Smooth muscle cell (in vitro differentiated cells): ENCODE measurements around the gene BBS2. TPM values are rescaled to one million over a fixed set of nuclear protein-coding genes. Genes with fewer than 3 reads are reported as not detected.

ENCODE experiments used
- DNase-seq: peaks from one replicate; lab custom pipeline; 2025; ENCODE audit not compliant: unreplicated experiment; lab: John Stamatoyannopoulos, UW
- H2AFZ ChIP-seq: fragments of 200-600 bp; sonication (generic); 2 replicates; pipeline ENCODE4 v1.6.0; 2016; ENCODE audit warnings: antibody characterized with exemption, low read depth, mild to moderate bottlenecking
- H3F3A ChIP-seq: fragments of 200-600 bp; sonication (generic); 2 replicates; pipeline ENCODE4 v1.6.0; 2017; ENCODE audit warnings: antibody characterized with exemption, low read depth
- H3K27ac ChIP-seq: fragments of 200-600 bp; sonication (generic); 2 replicates; pipeline ENCODE4 v1.5.1; 2016; ENCODE audit warnings: low read depth, mild to moderate bottlenecking
- H3K27me3 ChIP-seq: fragments of 200-600 bp; sonication (generic); 2 replicates; pipeline ENCODE4 v1.6.1; 2016; ENCODE audit warnings: low read depth, mild to moderate bottlenecking
- H3K36me3 ChIP-seq: fragments of 200-600 bp; sonication (generic); 2 replicates; pipeline ENCODE4 v1.5.1; 2016; ENCODE audit warnings: low read depth
- H3K4me1 ChIP-seq: fragments of 200-600 bp; sonication (generic); 2 replicates; pipeline ENCODE4 v1.5.1; 2016; ENCODE audit warnings: low read depth
- H3K4me2 ChIP-seq: fragments of 200-600 bp; sonication (generic); 2 replicates; pipeline ENCODE4 v1.6.0; 2016; ENCODE audit warnings: mild to moderate bottlenecking
- H3K4me3 ChIP-seq: fragments of 200-600 bp; sonication (generic); 2 replicates; pipeline ENCODE4 v1.5.1; 2016; ENCODE audit warnings: mild to moderate bottlenecking
- H3K79me2 ChIP-seq: fragments of 200-600 bp; sonication (generic); 2 replicates; pipeline ENCODE4 v1.6.0; 2016; ENCODE audit warnings: low read depth, mild to moderate bottlenecking
- H3K9ac ChIP-seq: fragments of 200-600 bp; sonication (generic); 2 replicates; pipeline ENCODE4 v1.6.0; 2016; ENCODE audit warnings: low read depth
- H3K9me3 ChIP-seq: fragments of 200-600 bp; sonication (generic); replicated peaks from 2 replicates; pipeline ENCODE4 v1.5.1; 2016; ENCODE audit warnings: low read depth
- H4K20me1 ChIP-seq: fragments of 200-600 bp; sonication (generic); 2 replicates; pipeline ENCODE4 v1.6.0; 2016; ENCODE audit warnings: low read depth
- WGBS: methylation state at CpG from one replicate; pipeline ENCODE4 v1.1.7; 2016; ENCODE audit warnings: low lambda C conversion rate; 5-methylcytosine and 5-hydroxymethylcytosine counted together
- polyA plus RNA-seq: library from polyadenylated mRNA; unstranded; fragments of >200 nt; fragmentation: Nextera tagmentation; extraction: Ambion mirVana; gene quantifications from 2 replicates; pipeline ENCODE4 v1.2.1, GENCODE V29; 2016
- total RNA-seq: library from RNA; depleted of rRNA; stranded (reverse); fragments of >200 nt; gene quantifications from 2 replicates; pipeline ENCODE4 v1.2.3, GENCODE V29; 2014
- TF ChIP-seq, protein P1 (sequence below): fragments of 200-600 bp; sonication (generic); IDR thresholded peaks from 2 replicates; pipeline ENCODE4 v1.5.1; 2017; ENCODE audit warnings: borderline replicate concordance, mild to moderate bottlenecking, antibody characterized with exemption; ENCODE audit not compliant: insufficient read depth, poor library complexity, severe bottlenecking

The BBS2 gene
- total and polyA plus RNA-seq, 2 experiments from 2014 or later, result 20.4 to 33.2 TPM

DNA sequence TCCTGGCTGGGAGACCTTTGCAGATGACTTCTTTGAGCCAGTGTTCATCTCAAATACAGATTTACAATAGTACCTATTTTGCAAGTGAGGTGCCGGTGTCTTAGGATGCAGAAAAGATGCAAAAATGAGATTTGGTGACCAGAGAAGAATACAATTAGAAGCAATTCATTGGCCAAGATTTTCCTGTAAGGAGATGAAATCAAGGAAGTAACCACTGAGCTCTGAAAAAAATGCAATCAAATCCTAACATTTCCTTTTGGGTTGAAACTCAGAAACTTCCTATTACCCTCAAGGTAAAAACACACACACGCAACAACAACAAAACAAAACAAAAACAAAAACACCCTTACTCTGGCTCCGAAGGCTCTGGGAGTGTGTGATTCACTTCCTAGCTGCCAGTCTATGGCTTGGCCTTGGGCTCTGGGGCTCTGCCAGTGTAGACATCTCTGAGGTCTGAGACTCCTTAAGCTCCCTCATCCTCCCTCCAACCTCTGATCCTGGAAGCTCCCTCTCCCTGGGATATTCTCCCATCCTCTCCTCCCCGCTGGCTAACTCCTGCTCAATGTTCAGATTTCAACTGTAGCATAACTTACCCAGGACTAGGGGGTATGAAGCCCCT lies 28.2 kb upstream of the BBS2 start:
- Histone ChIP-seq H3K27me3 (no peaks in the 10 kb centered on the region), H3K27ac (no peak overlapping the region), H3K4me3 (no peak overlapping the region), H3F3A (no peaks in the 10 kb centered on the region), H3K9ac (no peak overlapping the region), H2AFZ (no peak overlapping the region), H3K79me2 (no peaks in the 10 kb centered on the region), H3K36me3 (no peaks in the 10 kb centered on the region), H3K9me3 (no peaks in the 10 kb centered on the region), H3K4me2 (no peak overlapping the region), H3K4me1 (peaks cover 8% of the 10 kb centered on the region), H4K20me1 (no peaks in the 10 kb centered on the region)
- TF ChIP-seq, protein P1, sequence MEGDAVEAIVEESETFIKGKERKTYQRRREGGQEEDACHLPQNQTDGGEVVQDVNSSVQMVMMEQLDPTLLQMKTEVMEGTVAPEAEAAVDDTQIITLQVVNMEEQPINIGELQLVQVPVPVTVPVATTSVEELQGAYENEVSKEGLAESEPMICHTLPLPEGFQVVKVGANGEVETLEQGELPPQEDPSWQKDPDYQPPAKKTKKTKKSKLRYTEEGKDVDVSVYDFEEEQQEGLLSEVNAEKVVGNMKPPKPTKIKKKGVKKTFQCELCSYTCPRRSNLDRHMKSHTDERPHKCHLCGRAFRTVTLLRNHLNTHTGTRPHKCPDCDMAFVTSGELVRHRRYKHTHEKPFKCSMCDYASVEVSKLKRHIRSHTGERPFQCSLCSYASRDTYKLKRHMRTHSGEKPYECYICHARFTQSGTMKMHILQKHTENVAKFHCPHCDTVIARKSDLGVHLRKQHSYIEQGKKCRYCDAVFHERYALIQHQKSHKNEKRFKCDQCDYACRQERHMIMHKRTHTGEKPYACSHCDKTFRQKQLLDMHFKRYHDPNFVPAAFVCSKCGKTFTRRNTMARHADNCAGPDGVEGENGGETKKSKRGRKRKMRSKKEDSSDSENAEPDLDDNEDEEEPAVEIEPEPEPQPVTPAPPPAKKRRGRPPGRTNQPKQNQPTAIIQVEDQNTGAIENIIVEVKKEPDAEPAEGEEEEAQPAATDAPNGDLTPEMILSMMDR, result no peak
- DNase-seq, result no peak
- WGBS, result 89% methylated on average over 4 of the region's 4 CpGs

DNA sequence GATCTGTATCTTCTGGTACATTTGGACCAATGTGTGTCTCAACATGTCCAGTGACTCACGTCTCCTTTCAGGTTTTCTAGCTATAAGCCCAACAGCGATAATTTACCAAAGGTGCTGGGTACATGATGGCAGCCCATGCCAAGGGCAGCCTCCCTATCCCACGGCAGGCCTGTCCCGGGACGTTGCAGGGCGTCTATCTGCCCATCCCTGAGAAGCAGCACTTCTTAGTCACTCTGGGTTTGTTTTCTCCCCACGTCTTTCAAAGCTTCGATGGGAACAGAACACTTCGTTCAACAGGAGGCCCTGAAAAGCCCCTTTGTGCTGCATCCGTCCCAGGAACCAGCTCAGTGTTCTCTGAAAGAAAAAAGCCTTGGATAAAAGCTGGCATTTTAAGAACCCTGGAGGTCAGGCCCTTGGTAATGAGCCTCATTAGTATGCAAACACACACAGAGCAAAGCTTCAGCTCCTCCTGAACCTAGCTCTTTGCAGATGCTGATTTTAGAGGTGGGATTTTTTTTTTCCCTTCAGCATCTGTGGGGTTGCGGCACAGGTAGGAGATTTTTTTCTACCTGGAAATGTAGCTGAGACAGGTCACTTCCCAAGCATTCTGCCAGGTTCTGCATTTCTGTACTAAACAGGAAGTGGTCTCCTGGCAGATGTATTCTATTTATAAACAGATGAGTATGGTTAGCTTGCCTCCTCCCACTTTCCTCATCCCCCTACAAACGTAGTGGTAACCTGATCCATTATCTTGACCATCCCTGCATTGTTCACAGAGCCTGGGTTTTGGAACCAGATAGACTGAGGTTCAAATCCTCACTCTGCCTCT lies 27.5 kb upstream of the BBS2 start:
- H3K4me2 ChIP-seq, result no peak overlapping the region
- no peak for DNase-seq

DNA sequence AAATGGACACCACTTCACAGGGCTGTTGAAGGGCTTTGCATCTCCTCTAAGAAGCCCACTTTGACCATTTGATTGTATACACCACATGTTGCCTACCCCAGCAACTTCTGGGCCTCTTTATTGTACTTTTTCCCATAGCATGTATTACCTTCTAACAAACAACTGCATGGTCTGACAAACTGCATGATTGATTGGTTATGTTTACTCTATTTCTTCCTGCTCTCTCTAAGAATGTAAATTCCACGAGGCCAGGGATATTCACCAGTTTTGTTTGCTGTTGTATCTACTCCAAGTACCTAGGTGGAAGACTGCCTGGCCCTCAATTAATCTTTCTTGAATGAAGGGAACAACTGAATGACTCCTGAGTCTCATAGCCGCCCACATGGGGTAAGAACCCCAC lies 22.2 kb upstream of the BBS2 start:
- Histone ChIP-seq H3K79me2 (no peaks in the 10 kb centered on the region), H3K9ac (no peak overlapping the region), H3K27ac (no peak overlapping the region), H3K4me2 (no peak overlapping the region), H3K9me3 (no peaks in the 10 kb centered on the region), H3K27me3 (peaks cover 1% of the 10 kb centered on the region), H3K36me3 (no peaks in the 10 kb centered on the region), H3K4me3 (no peak overlapping the region), H2AFZ (no peak overlapping the region), H3K4me1 (no peaks in the 10 kb centered on the region), H4K20me1 (no peaks in the 10 kb centered on the region), H3F3A (no peaks in the 10 kb centered on the region)
- no peak for DNase-seq
- TF ChIP-seq, protein P1, result no peak
- 79% methylated on average over 2 of the region's 2 CpGs for WGBS

More for the DNA sequence above, 27.5 kb upstream of the BBS2 start:
- Histone ChIP-seq H3F3A (no peaks in the 10 kb centered on the region), H3K27me3 (no peaks in the 10 kb centered on the region), H3K79me2 (no peaks in the 10 kb centered on the region), H3K36me3 (no peaks in the 10 kb centered on the region), H3K4me3 (no peak overlapping the region), H3K9me3 (no peaks in the 10 kb centered on the region), H4K20me1 (no peaks in the 10 kb centered on the region), H3K9ac (no peak overlapping the region), H2AFZ (peak overlapping the region; percentile 49), H3K4me1 (peaks cover 8% of the 10 kb centered on the region), H3K27ac (peak overlapping the region; percentile 10)
- TF ChIP-seq, protein P1, result no peak
- 27% methylated on average over 12 of the region's 12 CpGs for WGBS

DNA sequence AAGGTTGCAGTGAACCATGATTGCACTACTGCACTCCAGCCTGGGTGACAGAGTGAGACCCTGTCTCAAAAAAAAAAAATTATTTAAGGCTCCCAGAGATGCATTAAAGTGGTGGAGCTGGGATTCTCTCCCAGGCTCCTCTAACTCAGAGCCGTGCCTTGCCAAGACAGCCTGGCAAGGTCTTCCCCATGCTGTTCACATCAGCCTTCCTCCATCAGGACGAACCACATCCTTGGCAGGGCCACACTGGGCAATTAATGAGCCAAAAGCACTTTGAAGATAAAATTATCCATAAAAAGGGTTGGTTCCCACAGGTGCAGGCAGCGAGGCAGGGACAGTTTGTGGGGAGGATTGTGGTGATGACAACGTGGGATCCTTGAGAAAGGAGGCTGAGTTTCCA lies 19.8 kb upstream of the BBS2 start:
- Histone ChIP-seq H3K27me3 (peaks cover 16% of the 10 kb centered on the region), H3K4me1 (no peaks in the 10 kb centered on the region), H2AFZ (no peak overlapping the region), H3K4me3 (no peak overlapping the region), H3K9me3 (no peaks in the 10 kb centered on the region), H4K20me1 (no peaks in the 10 kb centered on the region), H3K9ac (no peak overlapping the region), H3F3A (no peaks in the 10 kb centered on the region), H3K27ac (no peak overlapping the region), H3K4me2 (no peak overlapping the region), H3K79me2 (no peaks in the 10 kb centered on the region), H3K36me3 (no peaks in the 10 kb centered on the region)
- TF ChIP-seq, protein P1, result no peak
- 86% methylated on average over 4 of the region's 4 CpGs for WGBS
- DNase-seq, result no peak
